HG03139 (cell line): ENCODE measurements around the gene POC1A.
"Not testable (repeated sequence)": the region's sequence is repeated elsewhere in the genome, so short reads cannot be mapped to it uniquely, and the experiment has no call there.

ENCODE experiments used
- ATAC-seq: cut with Tn5 transposase; IDR thresholded peaks from one replicate; pipeline ENCODE4 v1.9.1; 2021; ENCODE audit not compliant: unreplicated experiment

POC1A gene

DNA sequence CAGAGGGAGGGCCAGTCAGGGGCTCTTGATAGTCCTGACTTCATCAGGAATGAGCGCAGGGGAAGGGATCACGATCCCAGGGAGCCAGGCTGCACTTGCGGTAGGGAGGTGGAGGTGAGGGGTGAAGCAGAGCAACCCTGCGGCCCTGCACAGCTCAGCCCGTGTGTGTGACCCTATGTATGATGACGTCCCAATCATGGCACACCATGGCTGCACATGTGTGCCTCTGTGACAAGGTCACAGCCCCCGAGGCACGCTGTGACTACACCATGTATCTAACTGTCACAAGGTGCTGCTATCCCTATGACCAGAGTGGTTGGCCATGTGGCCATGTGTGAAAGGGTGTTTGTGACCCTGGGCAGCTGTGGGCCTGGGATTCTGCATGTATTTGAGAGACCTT, 30.5 kb upstream of the POC1A start:
- no peak for ATAC-seq

DNA sequence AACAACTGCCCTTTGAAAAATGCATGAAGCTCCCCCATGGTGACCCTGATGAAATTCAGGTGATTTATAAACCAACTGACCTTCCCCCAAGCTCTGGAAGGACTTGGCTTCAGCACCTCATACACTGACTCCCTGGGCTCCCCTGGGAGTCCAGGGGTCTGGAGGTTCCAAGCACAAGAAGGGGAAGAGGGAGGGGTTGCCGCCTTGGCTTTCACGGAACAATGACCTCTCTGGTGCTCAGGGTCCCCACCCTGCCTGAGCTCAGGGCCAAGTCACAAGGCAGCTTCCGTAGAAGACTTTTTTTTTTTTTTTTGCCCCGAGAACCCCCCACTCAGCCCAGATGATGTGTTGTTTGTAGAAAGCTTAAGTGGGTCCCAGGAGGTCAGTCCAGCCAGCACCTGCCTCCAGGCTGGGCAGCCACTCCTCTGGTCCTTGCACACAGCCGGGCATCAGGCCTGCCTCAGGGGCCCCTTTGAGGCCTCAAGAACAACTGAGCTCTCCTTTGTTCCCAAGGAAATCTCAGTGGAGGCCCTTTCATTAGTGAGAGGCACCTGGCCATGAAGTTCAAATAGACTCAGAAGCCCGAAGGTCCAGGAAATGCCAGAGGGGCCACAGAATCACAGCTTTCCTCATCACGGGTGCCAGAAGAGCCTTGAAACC, 29.7 kb upstream of the POC1A start:
- ATAC-seq = no peak

DNA sequence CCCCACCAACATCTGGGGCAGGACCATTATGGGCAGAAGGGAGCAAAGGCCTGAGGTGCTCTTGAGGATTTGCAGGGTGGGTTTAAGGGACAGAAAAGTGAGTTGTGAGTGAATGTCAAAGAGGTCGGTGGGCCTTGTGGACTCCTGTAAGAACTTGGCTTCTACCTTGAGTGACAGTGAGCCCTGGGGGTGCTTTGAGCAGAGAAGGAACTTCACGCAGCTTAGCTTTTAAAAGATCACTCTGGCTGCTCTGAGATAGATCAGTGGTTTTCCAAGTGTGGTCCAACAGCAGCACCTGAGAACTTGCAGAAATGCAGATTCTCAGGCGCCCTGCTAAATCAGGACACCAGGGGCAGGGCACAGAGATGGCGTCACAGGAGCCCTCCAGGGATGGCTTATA, 28.5 kb upstream of the POC1A start:
- ATAC-seq = no peak

DNA sequence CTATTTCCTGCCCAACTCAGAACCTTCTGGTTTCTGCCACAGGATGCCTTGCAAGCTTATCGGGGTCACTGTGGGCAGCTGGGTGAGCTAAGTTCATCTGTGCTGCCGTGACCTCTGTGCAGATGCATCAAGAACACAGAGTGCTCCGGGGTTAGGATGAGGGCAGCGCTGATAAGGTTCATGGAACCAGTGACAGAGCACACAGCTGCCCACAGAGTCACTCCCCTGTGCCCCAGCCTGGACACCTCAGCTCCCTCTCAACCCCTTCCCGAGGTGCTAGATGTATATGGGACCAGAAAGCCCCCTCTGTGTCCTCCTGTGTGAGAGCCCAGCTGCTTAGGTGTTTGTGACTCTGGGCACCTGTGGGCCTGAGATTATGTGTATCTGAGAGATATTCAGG, 28.0 kb upstream of the POC1A start:
- no peak for ATAC-seq

DNA sequence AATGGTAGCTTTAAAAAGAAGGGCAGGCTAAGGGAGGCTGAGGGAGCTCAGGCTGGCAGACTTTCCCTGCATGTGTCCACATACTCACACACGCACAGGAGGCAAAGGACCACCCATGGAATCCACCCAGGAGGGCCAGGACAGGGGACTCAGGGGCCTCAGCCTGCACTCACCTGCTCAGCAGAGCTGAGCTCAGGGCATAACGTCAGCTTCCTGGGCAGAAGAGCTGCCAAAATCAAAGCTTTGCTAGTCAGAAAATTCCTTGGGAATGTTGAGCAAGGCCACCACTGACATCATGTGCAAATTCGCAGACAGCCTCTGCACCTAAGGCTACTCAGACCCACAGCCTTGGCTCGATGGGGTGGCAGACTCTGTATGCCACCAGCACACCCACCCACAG, 27.3 kb upstream of the POC1A start:
- no peak for ATAC-seq

DNA sequence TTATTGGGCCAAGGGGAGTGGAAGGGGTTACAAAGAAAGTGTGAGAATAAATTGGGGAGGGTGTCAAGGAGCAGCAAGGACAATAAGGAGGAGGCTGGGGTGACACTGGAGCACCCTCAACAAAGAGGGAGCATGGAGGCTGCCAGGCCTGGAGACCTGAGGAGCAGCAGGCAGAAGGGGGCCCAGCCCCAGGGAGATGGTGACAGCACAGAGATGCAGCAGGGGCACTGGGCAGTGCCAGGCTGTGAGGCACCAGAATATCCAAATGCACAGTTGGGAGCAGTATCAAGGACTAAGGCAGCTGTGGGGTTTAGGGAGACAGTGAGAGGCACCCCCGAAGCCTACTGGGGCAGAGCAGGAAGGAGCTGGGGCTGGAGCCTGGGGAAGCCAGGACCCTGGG, 24.3 kb upstream of the POC1A start:
- ATAC-seq = no peak

DNA sequence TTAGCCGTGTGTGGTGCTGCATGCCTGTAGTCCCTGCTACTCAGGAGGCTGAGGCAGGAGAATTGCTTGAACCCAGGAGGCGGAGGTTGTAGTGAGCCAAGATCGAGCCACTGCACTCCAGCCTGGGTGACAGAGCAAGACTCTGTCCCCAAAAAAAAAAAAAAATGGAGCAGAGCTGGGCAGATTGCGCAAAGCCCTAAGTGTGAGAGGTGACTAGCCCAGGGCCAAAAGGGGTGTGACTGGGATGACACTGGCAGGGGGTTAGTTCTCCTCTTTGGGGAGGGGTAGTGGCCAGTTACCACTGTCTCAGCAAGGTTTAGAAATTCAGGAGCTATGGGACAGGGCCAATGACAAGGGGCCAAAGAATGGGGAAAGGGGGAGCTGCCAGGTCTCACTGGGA, 23.9 kb upstream of the POC1A start:
- not testable (repeated sequence) for ATAC-seq

DNA sequence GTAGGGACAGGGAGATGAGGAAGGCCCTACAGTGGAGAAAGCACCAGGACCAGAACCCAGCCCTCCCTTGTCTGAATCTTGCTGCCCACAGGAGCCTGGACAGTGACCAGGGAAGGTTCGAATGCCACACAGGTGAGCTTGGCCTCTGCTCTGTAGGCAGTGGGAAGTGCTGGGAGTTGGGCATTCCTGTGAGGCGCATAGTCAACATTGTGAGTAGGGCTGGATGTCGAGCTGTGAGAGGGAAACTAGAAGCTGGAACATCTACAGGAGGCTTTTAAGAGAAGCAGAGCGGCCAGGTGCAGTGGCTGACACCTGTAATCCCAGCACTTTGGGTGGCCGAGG, 23.4 kb upstream of the POC1A start:
- no peak for ATAC-seq

DNA sequence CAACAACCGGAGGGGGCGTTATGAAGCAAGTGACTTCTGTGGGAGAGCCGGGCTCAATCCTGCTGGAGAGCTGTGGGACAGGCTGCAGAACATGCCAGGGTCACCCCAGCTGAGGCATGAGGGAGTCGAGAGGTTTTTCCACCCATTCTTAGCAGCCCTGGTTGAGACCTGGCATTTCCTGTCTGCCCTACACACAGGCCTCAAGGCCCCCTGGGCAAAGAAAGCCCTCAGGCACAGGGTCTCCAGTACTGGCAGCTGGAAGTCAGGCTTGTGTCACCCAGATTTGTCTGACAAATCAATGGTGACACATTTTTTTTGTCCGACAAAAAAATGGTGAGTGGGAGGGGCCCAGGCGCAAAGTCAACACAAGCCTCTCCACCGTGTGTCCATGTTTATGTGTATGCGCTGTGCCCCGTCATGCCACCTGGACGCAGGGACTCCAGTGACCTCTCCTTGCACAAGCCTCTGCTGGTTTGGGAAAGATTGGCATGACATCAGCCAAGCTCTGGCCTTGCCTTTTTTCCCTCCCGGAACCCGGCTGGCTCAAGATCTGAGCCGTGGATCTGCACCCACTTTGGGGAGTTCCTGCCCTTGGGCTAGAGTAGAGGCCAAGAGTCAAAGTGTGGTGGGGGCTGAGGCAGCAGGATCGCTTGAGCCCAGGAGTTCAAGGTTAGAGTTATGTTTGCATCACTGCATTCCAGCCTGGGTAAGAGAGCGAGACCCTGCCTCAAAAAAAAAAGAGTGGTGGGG, 22.9 kb upstream of the POC1A start:
- ATAC-seq = no peak

DNA sequence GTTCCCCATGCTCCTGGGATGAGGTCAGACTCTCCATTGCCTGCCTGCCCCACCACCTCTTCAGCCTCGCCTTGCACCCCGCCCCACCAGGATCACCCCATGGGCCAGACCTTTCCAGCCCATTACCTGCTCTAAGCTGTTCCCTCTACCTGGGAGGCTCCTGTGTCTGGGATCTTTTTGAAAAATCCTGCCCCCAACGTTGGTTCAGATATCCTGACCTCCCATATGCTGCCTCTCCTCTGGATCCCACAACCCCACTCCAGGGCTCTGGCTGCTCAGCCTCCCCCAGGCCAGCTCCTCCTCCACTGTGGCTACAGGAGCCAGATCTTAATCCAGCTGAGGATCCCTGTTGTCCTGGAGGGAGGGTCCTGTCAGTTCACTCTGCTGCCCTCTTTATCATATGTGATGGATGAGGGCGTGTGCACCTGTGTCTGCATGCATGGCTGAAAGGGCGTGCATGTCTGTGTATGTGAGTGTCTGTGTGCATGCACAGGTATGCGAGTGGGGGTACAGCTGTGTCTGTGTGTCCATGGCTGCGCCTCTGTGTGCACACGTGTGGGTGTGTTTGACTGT, 22.0 kb upstream of the POC1A start:
- ATAC-seq = no peak

DNA sequence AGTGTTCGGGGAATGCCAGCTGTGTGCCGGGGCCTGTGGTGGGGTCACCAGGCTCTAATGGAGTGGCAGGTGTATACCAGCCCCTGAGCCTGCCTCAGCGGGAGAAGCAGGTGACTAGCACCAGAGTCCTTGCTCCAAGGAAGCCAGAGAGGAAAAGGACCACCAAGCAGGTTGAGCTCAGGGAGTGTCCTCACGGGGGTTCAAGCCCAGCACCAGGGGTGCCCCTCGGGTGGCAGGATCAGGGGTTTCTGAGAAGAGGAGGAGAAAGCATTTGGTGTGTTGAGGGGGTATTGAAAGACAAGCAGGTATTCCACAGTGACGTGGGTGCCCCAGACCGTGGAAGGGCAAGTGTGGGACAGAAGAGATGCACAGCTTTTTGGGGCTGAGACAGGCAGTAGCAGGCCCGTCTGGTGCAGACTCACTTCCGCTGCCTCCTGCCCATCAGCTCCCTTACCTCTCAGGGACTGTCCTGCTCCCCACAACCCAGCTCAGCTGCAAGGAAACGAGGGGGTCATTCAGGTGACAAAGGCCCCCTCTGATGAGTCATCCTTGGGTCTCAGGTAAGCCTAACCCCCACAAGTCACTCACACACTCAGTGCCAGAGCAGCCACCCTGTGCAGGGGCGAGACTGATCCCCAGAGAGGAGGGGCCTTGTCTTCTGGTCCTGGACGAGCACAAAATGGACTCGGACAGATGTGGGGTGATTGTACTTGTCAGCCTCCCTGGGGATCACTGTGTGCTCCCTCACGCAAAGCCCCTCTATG, 21.4 kb upstream of the POC1A start:
- ATAC-seq = no peak

DNA sequence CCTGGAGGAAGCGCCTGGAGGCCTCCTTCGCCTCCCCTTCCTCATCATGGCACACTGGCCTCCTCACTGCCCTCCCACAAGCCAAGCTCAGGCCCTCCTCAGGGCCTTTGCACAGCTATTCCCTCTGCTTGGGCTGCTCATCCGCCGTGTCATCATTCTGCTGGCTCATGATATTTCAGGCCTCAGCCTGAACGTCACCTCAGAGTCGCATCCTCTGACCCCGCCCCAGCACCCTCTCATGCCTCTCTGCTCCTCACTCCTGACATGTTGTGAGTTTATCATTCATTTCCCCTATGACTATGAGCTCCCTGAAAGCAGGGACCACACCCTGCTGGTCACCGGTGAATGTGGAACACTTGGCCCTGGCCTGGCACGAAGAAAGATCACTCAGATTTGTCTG, 20.7 kb upstream of the POC1A start:
- ATAC-seq = no peak

DNA sequence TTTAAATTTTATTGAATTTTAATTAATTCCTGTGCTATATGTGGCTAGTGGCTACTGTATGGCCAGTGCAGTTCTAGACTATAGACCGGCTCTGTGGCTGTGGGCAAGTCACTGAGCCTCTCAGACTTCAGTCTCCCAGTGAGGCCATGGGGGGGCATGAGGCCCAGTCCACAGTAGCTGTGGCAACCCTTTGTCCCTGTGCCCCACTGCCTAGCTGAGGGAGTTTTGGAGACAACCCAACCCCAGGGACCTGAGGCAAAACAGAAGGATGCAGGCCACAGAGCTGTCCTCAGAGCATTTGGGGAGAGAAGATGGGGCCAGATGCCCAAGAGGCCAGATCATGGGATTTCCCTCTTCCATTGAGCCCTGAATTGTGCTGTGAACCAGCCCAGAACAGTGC, 18.9 kb upstream of the POC1A start:
- ATAC-seq = no peak

DNA sequence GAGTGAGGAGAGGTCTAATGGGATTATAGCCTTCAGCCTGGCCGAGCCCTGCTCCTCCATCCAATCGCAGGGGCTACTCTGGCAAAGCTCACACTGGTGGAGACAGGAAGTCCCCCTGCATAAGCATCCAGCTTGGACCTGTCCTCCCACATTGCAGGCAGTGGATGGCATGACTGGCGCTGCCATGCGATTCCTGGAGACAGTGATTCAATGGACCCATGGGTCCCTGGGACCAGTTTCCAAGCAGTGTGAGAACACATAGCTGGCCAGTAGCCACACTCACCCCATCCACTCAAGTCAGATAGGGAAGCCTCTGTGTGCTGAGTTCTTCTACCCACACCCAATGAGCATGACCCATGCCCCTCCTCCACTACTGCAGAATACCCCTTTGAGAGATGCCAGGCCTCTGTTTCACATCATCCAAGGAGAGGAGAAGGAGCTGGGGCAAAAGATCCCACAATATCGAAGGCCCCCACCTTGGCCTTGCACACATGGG, 18.1 kb upstream of the POC1A start:
- no peak for ATAC-seq

DNA sequence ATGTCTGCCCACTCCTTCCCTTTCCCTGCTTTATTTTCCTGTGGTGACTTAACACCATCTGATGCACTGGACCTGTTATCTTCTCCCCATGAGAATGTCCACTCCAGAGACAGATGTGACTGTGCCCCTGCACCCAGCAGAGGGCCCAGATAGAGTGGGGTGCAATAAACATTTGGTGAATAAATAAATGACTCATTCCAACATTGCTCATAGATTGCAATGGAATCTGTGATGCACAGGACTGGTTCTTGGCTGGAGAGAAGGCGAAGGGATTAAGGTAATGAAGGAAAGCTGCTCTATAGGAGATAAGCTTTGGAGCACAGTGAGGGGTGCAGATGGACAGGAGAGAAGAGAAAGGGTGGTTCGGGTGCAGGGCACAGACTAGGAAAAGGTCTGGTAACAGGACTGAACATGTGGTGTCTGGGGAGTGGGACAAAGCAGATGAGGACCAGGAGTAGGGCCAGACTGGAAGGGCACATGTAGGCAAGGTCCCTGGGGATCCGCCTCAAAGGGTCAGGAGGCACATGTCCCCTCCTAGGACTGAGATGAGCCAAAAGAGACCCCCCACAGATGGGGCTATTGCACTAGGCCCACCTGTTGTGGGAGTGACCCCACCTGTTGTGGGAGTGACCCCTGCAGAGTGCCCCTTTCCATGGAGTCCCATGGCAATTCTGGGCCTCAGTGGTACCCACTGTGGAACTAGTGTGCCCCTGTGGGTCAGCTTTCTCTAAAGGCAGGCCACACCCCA, 17.5 kb upstream of the POC1A start:
- no peak for ATAC-seq

DNA sequence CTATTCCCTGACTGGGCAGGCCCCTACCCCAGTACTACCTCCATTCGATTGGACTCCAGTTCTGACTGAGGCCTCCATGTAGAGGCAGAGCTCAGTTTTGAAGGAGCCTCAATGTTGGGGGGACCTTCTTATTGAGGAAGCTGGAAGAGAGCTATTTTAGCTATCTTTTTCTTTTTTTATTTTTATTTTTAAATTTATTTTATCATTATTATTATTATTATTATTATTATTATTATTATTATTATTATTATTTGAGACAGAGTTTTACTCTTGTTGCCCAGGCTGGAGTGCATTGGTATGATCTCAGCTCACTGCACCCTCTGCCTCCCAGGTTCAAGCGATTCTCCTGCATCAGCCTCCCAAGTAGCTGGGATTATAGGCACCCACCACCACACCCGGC, 16.0 kb upstream of the POC1A start:
- ATAC-seq = not testable (repeated sequence)

DNA sequence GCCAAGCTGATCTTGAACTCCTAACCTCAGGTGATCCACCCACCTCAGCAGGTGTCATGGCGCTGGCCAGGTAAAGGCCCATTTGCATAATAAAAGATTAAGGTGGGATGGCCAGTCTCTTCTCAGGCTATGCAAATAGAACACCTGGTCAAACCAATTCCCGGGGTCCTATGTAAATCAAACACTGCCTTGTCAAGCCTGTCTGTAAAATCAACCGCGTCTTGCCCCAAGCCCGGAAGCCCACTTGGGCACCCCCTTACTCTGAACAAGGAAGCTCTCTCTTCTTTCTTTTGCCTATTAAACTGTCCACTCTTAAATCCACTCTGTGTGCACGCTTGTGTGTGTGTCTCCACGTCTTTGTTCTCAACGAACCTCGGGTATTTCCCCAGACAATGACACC, 13.0 kb upstream of the POC1A start:
- no peak for ATAC-seq

DNA sequence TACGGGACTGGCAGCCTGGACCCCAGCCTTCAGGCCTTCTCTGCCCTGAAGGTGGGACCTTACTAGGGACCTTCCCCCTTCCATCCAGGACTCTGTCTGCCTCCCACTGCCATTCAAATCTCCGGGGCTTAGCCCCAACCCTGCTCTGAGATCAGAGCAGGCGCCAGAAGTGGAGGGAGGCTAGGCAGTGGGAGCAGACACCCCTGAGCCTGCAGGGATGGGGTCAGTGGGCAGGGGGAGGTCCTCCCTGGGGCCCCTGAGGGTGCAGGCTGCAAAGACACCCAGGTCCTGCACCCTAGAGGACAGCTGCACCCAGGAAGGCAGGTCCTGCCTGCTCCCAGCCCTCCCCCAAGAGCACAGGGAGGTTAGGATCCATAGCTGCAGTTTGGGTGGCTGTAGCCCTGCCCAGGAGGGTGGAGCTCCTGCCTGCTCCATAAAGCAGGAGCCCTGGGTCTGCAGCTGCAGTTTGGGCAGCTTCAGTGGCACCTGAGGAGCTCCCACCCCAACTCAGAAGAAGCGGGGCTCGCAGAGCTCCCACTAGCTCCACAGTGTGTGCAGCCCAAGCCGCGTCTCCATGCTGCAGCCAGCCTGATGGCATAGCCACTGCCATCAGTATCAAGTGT, 8.1 kb upstream of the POC1A start:
- ATAC-seq = no peak

DNA sequence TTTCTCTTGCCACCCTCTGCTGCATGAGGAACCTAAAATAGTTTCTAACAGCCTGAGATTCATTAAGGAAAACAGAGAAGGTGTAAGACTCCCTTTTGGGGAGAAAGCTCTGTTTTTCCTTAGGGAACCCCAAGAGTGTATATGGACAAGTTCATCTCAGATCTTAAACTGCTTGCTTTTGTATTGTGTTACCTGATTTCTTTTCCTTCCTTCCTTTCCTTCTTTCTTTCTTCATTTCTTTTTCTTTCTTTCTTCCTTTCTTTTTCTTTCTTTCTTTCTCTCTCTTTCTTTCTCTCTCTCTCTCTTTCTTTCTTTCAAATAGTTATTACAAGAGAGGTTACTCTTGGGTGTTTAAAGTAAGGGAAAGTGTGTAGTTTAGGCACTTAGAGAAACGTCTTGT, 5.3 kb upstream of the POC1A start:
- no peak for ATAC-seq

DNA sequence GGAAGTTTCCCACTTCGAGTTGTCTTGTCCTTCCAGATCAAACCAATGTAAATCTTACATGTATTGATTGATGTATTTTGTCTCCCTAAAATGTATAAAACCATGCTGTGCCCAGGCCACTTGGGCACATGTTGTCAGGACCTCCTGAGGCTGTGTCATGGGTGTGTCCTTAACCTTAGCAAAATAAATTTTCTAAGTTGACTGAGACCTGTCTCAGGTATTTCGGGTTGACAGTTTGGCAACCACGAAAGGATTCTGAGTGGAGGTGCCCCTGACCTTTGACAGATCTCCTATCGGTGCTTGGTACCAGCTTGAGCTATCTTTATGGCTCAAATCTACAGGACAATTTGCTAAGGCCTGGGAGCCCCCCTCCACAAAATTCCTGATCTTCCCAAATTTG, 1.7 kb upstream of the POC1A start:
- no peak for ATAC-seq
